Activated naive CD4-positive, alpha-beta T cell treated with anti-CD3 and anti-CD28 coated beads for 36 hours (primary cell): ENCODE data around the gene ARPC4. TPM values are rescaled to one million over a fixed set of nuclear protein-coding genes. Genes with fewer than 3 reads are reported as not detected.
A peak's percentile ranks its signal among the peaks of the same experiment; 100 is the strongest.

Source experiments
- CTCF ChIA-PET: fragments of 350-600 bp; sonication (Branson Sonifier 250); formaldehyde crosslinking; loops from one replicate; lab custom pipeline; 2021; ENCODE audit warnings: antibody characterized with exemption; lab: Charles Lee
- DNase-seq: peaks from one replicate; pipeline ENCODE4 v3.0.0-alpha.2; 2020
- H3K27ac Mint-ChIP-seq: one replicate; pipeline ENCODE4 v1.8.0; 2021; ENCODE audit warnings: mild to moderate bottlenecking, mixed read lengths
- H3K27me3 Mint-ChIP-seq: one replicate; pipeline ENCODE4 v1.8.0; 2021; ENCODE audit warnings: low read depth, mixed read lengths
- H3K36me3 Mint-ChIP-seq: one replicate; pipeline ENCODE4 v1.8.0; 2021; ENCODE audit warnings: low read depth, mixed read lengths
- H3K4me1 Mint-ChIP-seq: one replicate; pipeline ENCODE4 v1.8.0; 2021; ENCODE audit warnings: low read depth, mixed read lengths
- H3K4me3 Mint-ChIP-seq: one replicate; pipeline ENCODE4 v1.8.0; 2021; ENCODE audit warnings: mild to moderate bottlenecking, moderate library complexity, mixed read lengths
- H3K9me3 Mint-ChIP-seq: one replicate; pipeline ENCODE4 v1.8.0; 2021; ENCODE audit warnings: mixed read lengths
- intact Hi-C: fragments of 100-400 bp; cut with micrococcal nuclease; formaldehyde crosslinking; loops from one replicate; pipeline ENCODE4 v1.15.1; 2023
- total RNA-seq, 2 experiments: library from RNA; stranded (reverse); gene quantifications; one replicate each; pipeline ENCODE4 v1.2.3, GENCODE V29; 2021

ARPC4 gene
- total RNA-seq = 100 to 1,000 TPM; 141 to 144 TPM

GRCh38 chr3:9792405-9793160, at the start of gene ARPC4, which contains the start of gene TADA3:
Gene ARPC4 (plus strand): TSS chr3:9793082. CDS start chr3:9793122, 40 bp downstream.
Gene TADA3 (minus strand): TSS chr3:9792473. CDS start chr3:9791466, 1,007 bp downstream.
- Mint-ChIP-seq H3K27ac (peak within 1 kb of the TSS; percentile 100), H3K4me1 (peaks cover 67% of the 10 kb centered on the region), H3K27me3 (no peaks in the 10 kb centered on the region), H3K36me3 (peaks cover 34% of the 10 kb centered on the region), H3K4me3 (peak within 1 kb of the TSS; percentile 94), H3K9me3 (no peaks in the 10 kb centered on the region)
- DNase-seq = peak; percentile 94
- intact Hi-C loops = loop anchor here (1.0 to 5.0 kb wide), 15 partner anchors 14 to 529 kb away; partner anchors contain the start of genes BRPF1, FANCD2, JAGN1 and MTMR14
- CTCF ChIA-PET = interaction anchor here (0.5 to 1.4 kb wide), 4 partner anchors 12 to 402 kb away, joined by 3 to 6 read pairs (median 4); no protein-coding TSS in a partner anchor

- intact Hi-C loops = no loop called here
- DNase-seq = no peak
- peaks cover 51% of the 10 kb centered on the region for H3K36me3 Mint-ChIP-seq
- H3K27ac Mint-ChIP-seq = no peak overlapping the region
- CTCF ChIA-PET = no interaction called here
- H3K4me3 Mint-ChIP-seq = no peak overlapping the region
- H3K9me3 Mint-ChIP-seq = no peaks in the 10 kb centered on the region
- H3K4me1 Mint-ChIP-seq = peaks cover 10% of the 10 kb centered on the region
- no peaks in the 10 kb centered on the region for H3K27me3 Mint-ChIP-seq
Observed at GRCh38 chr3:9743548-9743947, 49.3 kb upstream of the ARPC4 start.

- Mint-ChIP-seq H3K4me3 (no peak overlapping the region), H3K27ac (no peak overlapping the region), H3K4me1 (peaks cover 13% of the 10 kb centered on the region), H3K27me3 (no peaks in the 10 kb centered on the region), H3K36me3 (peaks cover 53% of the 10 kb centered on the region), H3K9me3 (no peaks in the 10 kb centered on the region)
- CTCF ChIA-PET = no interaction called here
- intact Hi-C loops = no loop called here
- DNase-seq = no peak
Observed at GRCh38 chr3:9744162-9744561, 48.7 kb upstream of the ARPC4 start.

DNA sequence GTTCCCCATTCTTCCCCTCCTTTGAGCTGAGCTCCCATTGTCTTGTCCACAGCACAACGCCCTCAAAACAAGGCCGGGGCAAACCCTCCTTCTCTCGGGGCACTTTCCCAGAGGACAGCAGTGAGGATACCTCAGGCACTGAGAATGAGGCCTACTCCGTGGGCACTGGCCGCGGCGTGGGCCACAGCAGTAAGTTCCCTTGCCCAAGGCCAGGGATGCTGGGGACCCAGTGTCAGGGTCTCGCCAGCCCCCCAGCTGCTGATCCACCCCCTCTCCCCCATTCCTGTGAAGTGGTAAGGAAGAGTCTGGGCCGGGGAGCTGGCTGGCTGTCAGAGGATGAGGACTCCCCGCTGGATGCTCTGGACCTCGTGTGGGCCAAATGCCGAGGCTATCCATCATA, 47.4 kb upstream of the ARPC4 start:
- intact Hi-C loops = no loop called here
- peaks cover 52% of the 10 kb centered on the region for H3K36me3 Mint-ChIP-seq

DNA sequence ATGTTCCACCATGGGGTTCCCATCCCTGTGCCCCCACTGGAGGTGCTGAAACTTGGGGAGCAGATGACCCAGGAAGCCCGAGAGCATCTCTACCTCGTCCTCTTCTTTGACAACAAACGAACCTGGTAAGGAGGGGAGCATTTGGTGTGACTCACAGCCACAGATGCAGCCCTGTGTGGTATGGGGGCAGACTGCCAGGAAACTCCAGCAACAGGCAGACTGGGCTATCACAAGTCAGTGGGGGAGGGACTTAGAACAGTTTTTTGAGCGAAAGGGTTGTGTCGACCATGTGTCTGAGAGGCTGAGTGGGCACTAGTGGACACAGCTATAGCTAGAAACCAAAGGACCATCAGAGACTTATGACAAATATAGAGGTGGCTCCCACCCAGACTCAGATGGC, 46.6 kb upstream of the ARPC4 start:
- Mint-ChIP-seq H3K9me3 (no peaks in the 10 kb centered on the region), H3K4me3 (no peak overlapping the region), H3K4me1 (peaks cover 28% of the 10 kb centered on the region), H3K27ac (peak overlapping the region; percentile 74), H3K36me3 (peaks cover 50% of the 10 kb centered on the region), H3K27me3 (no peaks in the 10 kb centered on the region)
- no peak for DNase-seq
- intact Hi-C loops = no loop called here
- CTCF ChIA-PET = no interaction called here

More for the DNA sequence above, 47.4 kb upstream of the ARPC4 start:
- CTCF ChIA-PET = no interaction called here
- H3K27ac Mint-ChIP-seq = peak overlapping the region; percentile 74
- no peak overlapping the region for H3K4me3 Mint-ChIP-seq
- H3K9me3 Mint-ChIP-seq = no peaks in the 10 kb centered on the region
- no peak for DNase-seq
- H3K27me3 Mint-ChIP-seq = no peaks in the 10 kb centered on the region
- peaks cover 20% of the 10 kb centered on the region for H3K4me1 Mint-ChIP-seq

DNA sequence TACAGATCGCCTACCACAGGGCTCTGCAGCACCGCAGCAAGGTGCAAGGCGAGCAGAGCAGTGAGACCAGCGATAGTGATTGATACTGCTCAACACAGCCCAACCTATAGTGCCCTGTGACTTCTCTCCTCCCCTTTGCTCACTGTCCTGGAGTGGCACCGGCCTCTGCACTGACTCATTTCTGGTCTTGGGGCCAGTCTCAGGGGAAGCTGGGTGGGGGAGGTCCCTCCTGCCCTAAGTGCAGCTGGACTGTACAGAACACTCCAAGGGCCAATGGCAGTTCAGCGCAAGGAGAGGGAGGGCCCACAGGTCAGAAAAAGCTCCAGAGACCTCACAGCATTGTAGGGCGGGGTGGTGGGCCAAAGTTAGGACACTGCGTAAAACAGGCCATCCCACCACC, 45.6 kb upstream of the ARPC4 start:
- Mint-ChIP-seq H3K27ac (no peak overlapping the region), H3K27me3 (no peaks in the 10 kb centered on the region), H3K9me3 (no peaks in the 10 kb centered on the region)

DNA sequence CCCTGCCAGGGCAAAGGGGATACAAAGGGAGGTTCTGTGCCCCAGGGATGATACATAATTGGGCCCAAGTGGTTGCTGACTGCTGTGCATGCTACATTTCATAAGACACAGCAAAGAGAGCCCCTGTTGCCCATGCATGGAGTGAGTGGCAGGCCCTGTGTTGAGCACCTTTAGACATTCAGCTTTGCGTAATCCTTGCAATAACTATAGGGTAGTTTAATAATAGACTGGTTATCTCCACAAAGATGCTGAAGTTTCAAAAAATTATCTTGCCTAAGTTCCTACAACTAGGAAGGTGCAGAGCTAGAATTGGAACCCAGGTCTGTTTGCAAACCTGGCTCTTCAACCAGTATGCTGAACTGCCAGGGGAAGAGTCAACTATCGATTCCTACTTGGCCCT, 44.9 kb upstream of the ARPC4 start:
- no peaks in the 10 kb centered on the region for H3K9me3 Mint-ChIP-seq
- H3K27me3 Mint-ChIP-seq = no peaks in the 10 kb centered on the region
- no peak overlapping the region for H3K4me3 Mint-ChIP-seq
- intact Hi-C loops = no loop called here
- CTCF ChIA-PET = interaction anchor here (0.6 kb wide), 1 partner anchor 594 kb away, joined by 4 read pairs; no protein-coding TSS in a partner anchor
- DNase-seq = no peak
- H3K27ac Mint-ChIP-seq = no peak overlapping the region
- peaks cover 63% of the 10 kb centered on the region for H3K36me3 Mint-ChIP-seq
- peaks cover 38% of the 10 kb centered on the region for H3K4me1 Mint-ChIP-seq

More for the DNA sequence above, 45.6 kb upstream of the ARPC4 start:
- intact Hi-C loops = no loop called here
- Mint-ChIP-seq H3K36me3 (peaks cover 56% of the 10 kb centered on the region), H3K4me3 (no peak overlapping the region), H3K4me1 (peaks cover 37% of the 10 kb centered on the region)
- CTCF ChIA-PET = no interaction called here
- no peak for DNase-seq

GRCh38 chr3:9749296-9749644, 43.6 kb upstream of the ARPC4 start:
- DNase-seq = no peak
- peaks cover 44% of the 10 kb centered on the region for H3K4me1 Mint-ChIP-seq
- H3K27ac Mint-ChIP-seq = peak overlapping the region; percentile 94
- H3K9me3 Mint-ChIP-seq = no peaks in the 10 kb centered on the region
- CTCF ChIA-PET = interaction anchor here (0.9 to 2.4 kb wide), 4 partner anchors 16 to 28 kb away, joined by 3 to 7 read pairs (median 4); partner anchors contain the start of gene BRPF1
- no peaks in the 10 kb centered on the region for H3K27me3 Mint-ChIP-seq
- intact Hi-C loops = loop anchor here (1.0 kb wide), 4 partner anchors 22 to 352 kb away; partner anchors contain the start of genes MTMR14, SETD5 and TADA3
- peak overlapping the region; percentile 97 for H3K4me3 Mint-ChIP-seq
- peaks cover 58% of the 10 kb centered on the region for H3K36me3 Mint-ChIP-seq

- Mint-ChIP-seq H3K27me3 (no peaks in the 10 kb centered on the region), H3K4me1 (peaks cover 50% of the 10 kb centered on the region), H3K9me3 (no peaks in the 10 kb centered on the region), H3K36me3 (peaks cover 58% of the 10 kb centered on the region), H3K4me3 (peak within 1 kb of the TSS; percentile 97), H3K27ac (peak within 1 kb of the TSS; percentile 94)
- CTCF ChIA-PET = interaction anchor here (0.9 to 2.4 kb wide), 5 partner anchors 17 to 28 kb away, joined by 3 to 7 read pairs (median 4); partner anchors contain the start of gene BRPF1
- intact Hi-C loops = loop anchor here (1.0 kb wide), 9 partner anchors 19 to 571 kb away; partner anchors contain the start of genes BRPF1, CRELD1, MTMR14 and SEC13
- DNase-seq = peak; percentile 98
Observed at GRCh38 chr3:9749645-9750555, 43.0 kb upstream of the ARPC4 start, which contains the start of gene OGG1. Gene OGG1 (plus strand): TSS chr3:9749952. CDS start chr3:9750287, 335 bp downstream.

DNA sequence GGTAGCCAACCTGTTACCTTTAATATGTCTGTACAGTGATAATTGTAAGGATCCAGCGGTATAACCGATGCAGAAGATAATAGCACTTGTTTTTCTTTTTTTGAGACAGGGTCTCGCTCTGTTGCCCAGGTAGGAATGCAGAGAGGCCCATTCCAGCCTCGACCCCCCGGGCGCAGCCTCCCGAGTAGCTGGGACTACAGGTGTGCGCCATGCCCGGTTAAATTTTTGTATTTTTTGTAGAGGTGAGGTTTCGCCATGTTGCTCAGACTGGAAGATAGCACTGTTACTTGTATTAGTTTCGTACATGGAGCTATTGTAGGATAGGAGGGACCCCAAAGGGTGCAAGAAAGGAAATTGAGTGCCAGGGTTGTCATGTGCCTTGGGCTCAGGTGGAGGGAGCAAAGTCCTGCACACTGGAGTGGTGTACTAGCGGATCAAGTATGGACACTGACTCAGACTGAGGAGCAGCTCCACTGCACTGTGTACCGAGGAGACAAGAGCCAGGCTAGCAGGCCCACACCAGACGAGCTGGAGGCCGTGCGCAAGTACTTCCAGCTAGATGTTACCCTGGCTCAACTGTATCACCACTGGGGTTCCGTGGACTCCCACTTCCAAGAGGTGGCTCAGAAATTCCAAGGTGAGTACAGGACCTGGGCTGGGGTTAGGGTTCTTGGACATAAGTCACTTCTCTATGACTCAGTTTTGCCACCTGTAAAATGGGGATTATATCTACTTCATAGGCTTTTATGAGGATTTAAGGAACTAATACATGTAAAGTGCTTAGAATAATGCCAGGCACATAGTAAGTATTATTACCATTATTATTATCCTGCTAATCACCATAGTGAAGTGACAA, 42.1 kb upstream of the ARPC4 start:
- DNase-seq = no peak
- H3K27ac Mint-ChIP-seq = peak overlapping the region; percentile 94
- peaks cover 60% of the 10 kb centered on the region for H3K36me3 Mint-ChIP-seq
- intact Hi-C loops = loop anchor here (1.0 kb wide), 5 partner anchors 19 to 571 kb away; partner anchors contain the start of genes BRPF1, CRELD1 and SEC13
- no peaks in the 10 kb centered on the region for H3K27me3 Mint-ChIP-seq
- peak overlapping the region; percentile 97 for H3K4me3 Mint-ChIP-seq
- CTCF ChIA-PET = interaction anchor here (1.1 to 2.4 kb wide), 4 partner anchors 23 to 313 kb away, joined by 3 to 7 read pairs (median 5); no protein-coding TSS in a partner anchor
- H3K4me1 Mint-ChIP-seq = peaks cover 51% of the 10 kb centered on the region
- no peaks in the 10 kb centered on the region for H3K9me3 Mint-ChIP-seq

- DNase-seq = peak; percentile 30
- Mint-ChIP-seq H3K9me3 (no peaks in the 10 kb centered on the region), H3K36me3 (peaks cover 51% of the 10 kb centered on the region), H3K4me3 (no peak overlapping the region), H3K27me3 (no peaks in the 10 kb centered on the region), H3K4me1 (peaks cover 33% of the 10 kb centered on the region), H3K27ac (peak overlapping the region; percentile 50)
- intact Hi-C loops = no loop called here
- CTCF ChIA-PET = interaction anchor here (0.6 kb wide), 1 partner anchor 568 kb away, joined by 3 read pairs; no protein-coding TSS in a partner anchor
Observed at GRCh38 chr3:9754678-9755077, 38.2 kb upstream of the ARPC4 start.
